SK-N-SH (cell line): Measurements from ENCODE around the gene POLQ. TPM values are rescaled to one million over a fixed set of nuclear protein-coding genes. Genes with fewer than 3 reads are reported as not detected.

ENCODE experiments used
- CTCF ChIA-PET: fragments of 300-600, 350-600 bp; formaldehyde crosslinking; extraction: SDS; loops from one replicate; lab custom pipeline; 2021; lab: Yijun Ruan, JAX
- POLR2A ChIA-PET: fragments of 350-600 bp; sonication (Branson Sonifier 250); formaldehyde crosslinking; extraction: SDS; loops from one replicate; lab custom pipeline; 2020; ENCODE audit warnings: antibody characterized with exemption, inconsistent platforms; lab: Yijun Ruan, JAX
- DNase-seq: peaks from one replicate; pipeline ENCODE4 v3.0.0; 2012
- H2AFZ ChIP-seq: fragments of 200-600 bp; sonication (generic); 2 replicates; pipeline ENCODE4 v1.8.1; 2016; ENCODE audit warnings: antibody characterized with exemption, mild to moderate bottlenecking, low read depth
- H3F3A ChIP-seq: fragments of 200-600 bp; sonication (generic); replicated peaks from 2 replicates; pipeline ENCODE3; 2016; ENCODE audit warnings: antibody characterized with exemption, mild to moderate bottlenecking; ENCODE audit not compliant: insufficient read depth
- H3K27ac ChIP-seq, 2 experiments: fragments of 200-500 bp in 1 of 2; fragments of 200-600 bp in 1 of 2; sonication (Bioruptor generic) in 1 of 2; sonication (generic), shearing (Covaris generic) in 1 of 2; 2 replicates each; pipeline versions ENCODE4 v1.5.1 to v1.6.1; 2014 to 2016; ENCODE audit warnings: low read depth in 2 of 2, inconsistent platforms in 1 of 2, low read length in 1 of 2, mild to moderate bottlenecking in 1 of 2, mixed read lengths in 1 of 2
- H3K27me3 ChIP-seq: fragments of 200-600 bp; sonication (generic), shearing (Covaris generic); 2 replicates; pipeline ENCODE4 v1.6.1; 2016; ENCODE audit warnings: mixed run types; ENCODE audit not compliant: insufficient read depth
- H3K36me3 ChIP-seq, 2 experiments: fragments of 200-500 bp in 1 of 2; fragments of 200-600 bp in 1 of 2; sonication (Bioruptor generic) in 1 of 2; sonication (generic) in 1 of 2; replicated peaks in 1 of 2; 2 replicates each; pipeline versions ENCODE3 to v1.5.1; 2014 to 2016; ENCODE audit warnings: low read length in 1 of 2, mild to moderate bottlenecking in 1 of 2; ENCODE audit not compliant: insufficient read depth in 2 of 2, control insufficient read depth in 1 of 2
- H3K4me1 ChIP-seq, 2 experiments: fragments of 200-500 bp in 1 of 2; fragments of 200-600 bp in 1 of 2; sonication (Bioruptor generic) in 1 of 2; sonication (generic), shearing (Covaris generic) in 1 of 2; 2 replicates each; pipeline versions ENCODE4 v1.5.1 to v1.6.1; 2014 to 2016; ENCODE audit warnings: low read depth in 1 of 2, low read length in 1 of 2, mixed run types in 1 of 2; ENCODE audit not compliant: insufficient read depth in 2 of 2, control insufficient read depth in 1 of 2
- H3K4me2 ChIP-seq: fragments of 200-600 bp; sonication (generic), shearing (Covaris generic); 2 replicates; pipeline ENCODE4 v1.6.1; 2017; ENCODE audit warnings: mixed run types
- H3K4me3 ChIP-seq, 2 experiments: fragments of 200-500 bp in 1 of 2; fragments of 200-600 bp in 1 of 2; sonication (Bioruptor generic) in 1 of 2; sonication (generic), shearing (Covaris generic) in 1 of 2; 2 replicates each; pipeline versions ENCODE4 v1.5.1 to v1.8.1; 2014 to 2016; ENCODE audit warnings: low read depth in 2 of 2, inconsistent platforms in 1 of 2, low read length in 1 of 2, mild to moderate bottlenecking in 1 of 2, mixed read lengths in 1 of 2, moderate library complexity in 1 of 2
- H3K79me2 ChIP-seq: fragments of 200-600 bp; sonication (generic); 2 replicates; pipeline ENCODE4 v1.8.1; 2017; ENCODE audit warnings: mild to moderate bottlenecking; ENCODE audit not compliant: insufficient read depth
- H3K9ac ChIP-seq: fragments of 200-600 bp; sonication (generic); 2 replicates; pipeline ENCODE4 v1.6.1; 2017; ENCODE audit warnings: mixed run types
- H3K9me2 ChIP-seq: fragments of 200-600 bp; sonication (generic); 2 replicates; pipeline ENCODE4 v1.6.1; 2017; ENCODE audit warnings: mixed run types
- H3K9me3 ChIP-seq: fragments of 200-600 bp; sonication (generic); 2 replicates; pipeline ENCODE4 v1.6.1; 2017; ENCODE audit warnings: mixed run types, mild to moderate bottlenecking, moderate library complexity
- H4K20me1 ChIP-seq: fragments of 200-600 bp; sonication (generic); 2 replicates; pipeline ENCODE4 v1.6.1; 2017; ENCODE audit warnings: mild to moderate bottlenecking, mixed run types; ENCODE audit not compliant: insufficient read depth
- ELF1 ChIP-seq: IDR thresholded peaks from 2 replicates; pipeline ENCODE4 v1.4.0; 2012
- GABPA ChIP-seq: IDR thresholded peaks from 2 replicates; pipeline ENCODE4 v1.4.0; 2012; ENCODE audit warnings: low read depth, mild to moderate bottlenecking
- IRF3 ChIP-seq: fragments of 150-350 bp; IDR thresholded peaks from 2 replicates; pipeline ENCODE4 v1.6.1; 2016; ENCODE audit warnings: mild to moderate bottlenecking, low read depth, low read length
- JUND ChIP-seq: IDR thresholded peaks from 2 replicates; pipeline ENCODE4 v1.4.0; 2012
- MAX ChIP-seq: IDR thresholded peaks from 2 replicates; pipeline ENCODE4 v1.4.0; 2012; ENCODE audit warnings: low read depth
- MEF2A ChIP-seq: IDR thresholded peaks from 2 replicates; pipeline ENCODE4 v1.4.0; 2012; ENCODE audit warnings: low read depth, borderline replicate concordance
- MXI1 ChIP-seq: IDR thresholded peaks from 2 replicates; pipeline ENCODE4 v1.6.1; 2012; ENCODE audit warnings: mild to moderate bottlenecking, low read depth, low read length, improper control_type of control experiment
- POLR2AphosphoS5 ChIP-seq: IDR thresholded peaks from 2 replicates; pipeline ENCODE4 v1.6.1; 2012; ENCODE audit warnings: low read depth, low read length
- RAD21 ChIP-seq: IDR thresholded peaks from 2 replicates; pipeline ENCODE4 v1.6.1; 2012; ENCODE audit warnings: mild to moderate bottlenecking, low read length
- RCOR1 ChIP-seq: fragments of 150-350 bp; IDR thresholded peaks from 2 replicates; pipeline ENCODE4 v1.6.1; 2017; ENCODE audit warnings: antibody characterized with exemption, low read length
- RXRA ChIP-seq: IDR thresholded peaks from 2 replicates; pipeline ENCODE4 v1.4.0; 2012; ENCODE audit warnings: low read depth, mild to moderate bottlenecking, borderline replicate concordance
- SIN3A ChIP-seq: IDR thresholded peaks from 2 replicates; pipeline ENCODE4 v1.6.1; 2012; ENCODE audit warnings: low read depth, mild to moderate bottlenecking, low read length, moderate library complexity, borderline replicate concordance
- TCF12 ChIP-seq: IDR thresholded peaks from 2 replicates; pipeline ENCODE4 v1.4.0; 2012
- USF1 ChIP-seq: IDR thresholded peaks from 2 replicates; pipeline ENCODE4 v1.4.0; 2012; ENCODE audit warnings: low read depth, borderline replicate concordance
- ZBTB33 ChIP-seq: IDR thresholded peaks from 2 replicates; pipeline ENCODE4 v1.4.0; 2012; ENCODE audit warnings: low read depth, borderline replicate concordance
- polyA plus RNA-seq, 3 experiments: library from polyadenylated mRNA; depleted of rRNA; stranded (reverse); fragments of >200 nt; gene quantifications; 2 replicates each; pipeline ENCODE4 v1.2.3, GENCODE V29; 2012

POLQ gene
- polyA plus RNA-seq, 1 of the 3 experiments (the other 2 are of a cell fraction), result 1.4 TPM

GRCh38 chr3:121542924-121543323 is 2.9 kb downstream of the POLQ start:
- H3K36me3 ChIP-seq, result no peaks in the 10 kb centered on the region
- no peaks in the 10 kb centered on the region for H3K9me3 ChIP-seq
- TF ChIP-seq MEF2A (no peak), RXRA (no peak), IRF3 (no peak), MAX (no peak), RCOR1 (no peak), RAD21 (no peak), JUND (no peak), POLR2AphosphoS5 (no peak), ELF1 (no peak), USF1 (no peak), MXI1 (no peak), SIN3A (no peak), GABPA (no peak)
- POLR2A ChIA-PET, result no interaction called here
- CTCF ChIA-PET, result no interaction called here
- no peak overlapping the region for H3K9ac ChIP-seq
- DNase-seq, result no peak
- H3K27ac ChIP-seq, result no peak overlapping the region
- H3F3A ChIP-seq, result peaks cover 13% of the 10 kb centered on the region
- H3K9me2 ChIP-seq, result no peaks in the 10 kb centered on the region
- no peaks in the 10 kb centered on the region for H3K27me3 ChIP-seq
- H3K4me2 ChIP-seq, result no peak overlapping the region
- peaks cover 0 to 6% of the 10 kb centered on the region in 2 experiments; a peak in 2 of 4 replicates for H3K4me1 ChIP-seq
- no peak overlapping the region for H3K4me3 ChIP-seq
- H3K79me2 ChIP-seq, result peaks cover 37% of the 10 kb centered on the region
- peak overlapping the region; percentile 17; the same call in 1 of the 2 replicates for H2AFZ ChIP-seq
- no peaks in the 10 kb centered on the region for H4K20me1 ChIP-seq

GRCh38 chr3:121531269-121531668 is 14.5 kb downstream of the POLQ start:
- Histone ChIP-seq H4K20me1 (no peaks in the 10 kb centered on the region), H3K9me2 (no peaks in the 10 kb centered on the region), H3K4me1 (no peaks in the 10 kb centered on the region), H3K9ac (no peak overlapping the region), H3K36me3 (peaks cover 8 to 21% of the 10 kb centered on the region in 2 experiments), H3K27ac (no peak overlapping the region), H3K79me2 (no peaks in the 10 kb centered on the region), H3K4me3 (no peak overlapping the region), H2AFZ (no peak overlapping the region), H3K4me2 (no peak overlapping the region), H3F3A (peaks cover 3% of the 10 kb centered on the region), H3K27me3 (no peaks in the 10 kb centered on the region), H3K9me3 (no peaks in the 10 kb centered on the region)
- CTCF ChIA-PET, result no interaction called here
- no peak for DNase-seq
- POLR2A ChIA-PET, result no interaction called here
- no peak for TF ChIP-seq ZBTB33
- no peak for TF ChIP-seq TCF12
- TF ChIP-seq SIN3A, result no peak
